CD4-positive, alpha-beta T cell (primary cell): ENCODE results near the gene WWOX. TPM values are rescaled to one million over a fixed set of nuclear protein-coding genes. Genes with fewer than 3 reads are reported as not detected.

Experiments used
- ATAC-seq: fragments of 200-7000 bp; cut with Tn5 transposase; one replicate; pipeline ENCODE4 v1.10.0; 2022; ENCODE audit warnings: mild to moderate bottlenecking; ENCODE audit not compliant: poor library complexity
- CTCF ChIA-PET: fragments of 350-600 bp; sonication (Branson Sonifier 250); formaldehyde crosslinking; loops from one replicate; lab custom pipeline; 2021; ENCODE audit warnings: antibody characterized with exemption, inconsistent platforms; lab: Charles Lee
- POLR2A ChIA-PET: fragments of 350-600 bp; sonication (Branson Sonifier 250); formaldehyde crosslinking; loops from one replicate; lab custom pipeline; 2021; ENCODE audit warnings: antibody characterized with exemption, inconsistent platforms; lab: Charles Lee
- DNase-seq, 14 experiments: peaks; one replicate each; pipeline ENCODE4 v3.0.0-alpha.2; 2013 to 2020; ENCODE audit warnings: mixed read lengths in 2 of 14
- H3K27ac ChIP-seq, 2 donors: one replicate each; pipeline versions ENCODE4 v1.5.1 to v1.7.0; 2013; ENCODE audit warnings: low read length in 2 of 2, low read depth in 1 of 2, mild to moderate bottlenecking in 1 of 2
- H3K27me3 ChIP-seq, 2 experiments: 1 replicate in 1 of 2; 2 replicates in 1 of 2; pipeline versions ENCODE4 v1.6.1 to v1.7.0; 2013; ENCODE audit warnings: low read length in 2 of 2, control low read depth in 1 of 2, mild to moderate bottlenecking in 1 of 2, moderate library complexity in 1 of 2; ENCODE audit not compliant: insufficient read depth in 2 of 2, control insufficient read depth in 1 of 2
- H3K36me3 ChIP-seq: one replicate; pipeline ENCODE4 v1.6.1; 2013; ENCODE audit warnings: low read length, control low read depth; ENCODE audit not compliant: insufficient read depth
- H3K4me1 ChIP-seq: one replicate; pipeline ENCODE4 v1.6.1; 2013; ENCODE audit warnings: low read length, control low read depth; ENCODE audit not compliant: insufficient read depth
- H3K4me3 ChIP-seq: one replicate; pipeline ENCODE4 v1.5.1; 2013; ENCODE audit warnings: mild to moderate bottlenecking, low read length, moderate library complexity
- H3K9me3 ChIP-seq, 2 experiments: 1 replicate in 1 of 2; 2 replicates in 1 of 2; pipeline versions ENCODE4 v1.6.1 to v1.7.0; 2013; ENCODE audit warnings: low read length in 2 of 2, mild to moderate bottlenecking in 2 of 2, control low read depth in 1 of 2, moderate library complexity in 1 of 2; ENCODE audit not compliant: control insufficient read depth in 1 of 2, insufficient read depth in 1 of 2
- H3K27ac Mint-ChIP-seq: one replicate; pipeline ENCODE4 v1.8.0; 2020; ENCODE audit warnings: mixed read lengths
- H3K27me3 Mint-ChIP-seq: one replicate; pipeline ENCODE4 v1.8.0; 2021; ENCODE audit warnings: mixed read lengths
- H3K36me3 Mint-ChIP-seq: one replicate; pipeline ENCODE4 v1.8.0; 2021; ENCODE audit warnings: low read depth, mixed read lengths
- H3K4me1 Mint-ChIP-seq: one replicate; pipeline ENCODE4 v1.8.0; 2021; ENCODE audit warnings: low read depth, mixed read lengths
- H3K4me3 Mint-ChIP-seq: one replicate; pipeline ENCODE4 v1.8.0; 2020; ENCODE audit warnings: mild to moderate bottlenecking, mixed read lengths
- H3K9me3 Mint-ChIP-seq: one replicate; pipeline ENCODE4 v1.8.0; 2020; ENCODE audit warnings: mixed read lengths
- intact Hi-C, 2 experiments: fragments of 100-400 bp; cut with DNase I in 1 of 2; cut with micrococcal nuclease in 1 of 2; formaldehyde crosslinking; loops; one replicate each; pipeline versions ENCODE4 v1.15.1 to v1.9.0; 2023 to 2025; cut with DNase I, micrococcal nuclease
- total RNA-seq, 174 experiments: library from RNA in 2 of 174; stranded (reverse) in 2 of 174; gene quantifications; one replicate each; pipeline ENCODE4 v1.2.3 and lab custom pipeline; 2021 to 2026
- TF ChIP-seq, protein P1 (sequence below): fragments of 200-600 bp; IDR thresholded peaks from one replicate; pipeline ENCODE4 v1.8.0; 2022; ENCODE audit warnings: antibody characterized with exemption, mild to moderate bottlenecking

WWOX gene
- total RNA-seq, 2 experiments from 2014 or later, result 19.3 to 21.7 TPM

DNA sequence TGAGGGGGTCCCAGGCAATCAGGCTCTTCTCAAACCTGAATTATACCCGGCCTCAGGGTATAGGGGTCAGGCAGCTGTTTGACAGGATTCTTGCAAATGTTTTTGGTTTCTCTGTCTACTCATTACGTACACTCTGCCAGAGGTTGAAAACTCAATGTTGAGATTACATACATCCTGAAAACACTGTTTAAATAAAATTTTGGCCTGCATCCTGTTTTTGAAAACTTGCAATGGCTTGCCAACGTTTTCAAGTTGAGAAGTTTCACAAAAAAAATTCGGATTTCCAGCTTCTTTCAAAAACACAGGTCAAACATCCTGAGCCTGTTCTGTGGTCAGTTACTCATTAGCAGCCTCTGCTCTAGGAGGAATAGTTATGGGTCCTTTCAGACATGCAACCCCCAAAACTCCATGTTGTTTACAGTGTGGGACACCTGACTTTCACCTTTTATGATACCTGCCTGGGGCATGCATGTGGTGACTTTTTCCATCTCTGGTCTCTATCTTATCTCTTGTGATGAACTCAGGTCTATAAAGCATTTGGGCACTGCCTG lies 577.8 kb downstream of the WWOX start:
- TF ChIP-seq, protein P1, sequence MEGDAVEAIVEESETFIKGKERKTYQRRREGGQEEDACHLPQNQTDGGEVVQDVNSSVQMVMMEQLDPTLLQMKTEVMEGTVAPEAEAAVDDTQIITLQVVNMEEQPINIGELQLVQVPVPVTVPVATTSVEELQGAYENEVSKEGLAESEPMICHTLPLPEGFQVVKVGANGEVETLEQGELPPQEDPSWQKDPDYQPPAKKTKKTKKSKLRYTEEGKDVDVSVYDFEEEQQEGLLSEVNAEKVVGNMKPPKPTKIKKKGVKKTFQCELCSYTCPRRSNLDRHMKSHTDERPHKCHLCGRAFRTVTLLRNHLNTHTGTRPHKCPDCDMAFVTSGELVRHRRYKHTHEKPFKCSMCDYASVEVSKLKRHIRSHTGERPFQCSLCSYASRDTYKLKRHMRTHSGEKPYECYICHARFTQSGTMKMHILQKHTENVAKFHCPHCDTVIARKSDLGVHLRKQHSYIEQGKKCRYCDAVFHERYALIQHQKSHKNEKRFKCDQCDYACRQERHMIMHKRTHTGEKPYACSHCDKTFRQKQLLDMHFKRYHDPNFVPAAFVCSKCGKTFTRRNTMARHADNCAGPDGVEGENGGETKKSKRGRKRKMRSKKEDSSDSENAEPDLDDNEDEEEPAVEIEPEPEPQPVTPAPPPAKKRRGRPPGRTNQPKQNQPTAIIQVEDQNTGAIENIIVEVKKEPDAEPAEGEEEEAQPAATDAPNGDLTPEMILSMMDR, result no peak
- Histone ChIP-seq H3K4me1 (no peaks in the 10 kb centered on the region), H3K4me3 (no peak overlapping the region), H3K27ac (no peak overlapping the region), H3K27me3 (no peaks in the 10 kb centered on the region), H3K9me3 (no peaks in the 10 kb centered on the region), H3K36me3 (no peaks in the 10 kb centered on the region)
- Mint-ChIP-seq H3K36me3 (no peaks in the 10 kb centered on the region), H3K27me3 (no peaks in the 10 kb centered on the region), H3K4me3 (no peak overlapping the region), H3K4me1 (no peaks in the 10 kb centered on the region), H3K27ac (no peak overlapping the region), H3K9me3 (no peaks in the 10 kb centered on the region)
- DNase-seq (no peak), ATAC-seq (no peak)
- intact Hi-C loops, result no loop called here
- ChIA-PET POLR2A (no interaction called here), CTCF (no interaction called here)

DNA sequence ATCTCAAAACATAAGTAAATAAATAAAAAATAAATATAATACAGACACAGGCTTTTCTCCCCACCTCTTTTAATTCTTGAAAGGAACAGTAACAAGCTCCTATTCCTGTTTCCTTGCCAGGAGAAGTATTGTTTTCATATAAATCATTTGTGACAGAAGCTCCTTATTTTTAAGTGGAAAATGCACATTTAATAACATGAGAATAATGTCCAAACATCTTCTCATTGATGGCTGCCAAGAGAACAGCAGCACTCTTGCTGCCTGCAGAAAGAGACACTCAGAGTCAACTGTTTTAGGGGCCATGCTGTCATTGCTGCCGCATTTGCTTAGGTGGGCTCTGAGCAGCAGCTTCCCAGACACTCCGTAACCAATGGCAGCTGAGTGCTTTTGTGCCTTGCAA lies 580.1 kb downstream of the WWOX start:
- H3K4me1 Mint-ChIP-seq, result no peaks in the 10 kb centered on the region
- Histone ChIP-seq H3K9me3 (no peaks in the 10 kb centered on the region), H3K36me3 (no peaks in the 10 kb centered on the region), H3K27me3 (no peaks in the 10 kb centered on the region), H3K27ac (no peak overlapping the region), H3K4me1 (no peaks in the 10 kb centered on the region), H3K4me3 (no peak overlapping the region)
- H3K27ac Mint-ChIP-seq, result no peak overlapping the region
- no peaks in the 10 kb centered on the region for H3K36me3 Mint-ChIP-seq
- no peak for ATAC-seq
- intact Hi-C loops, result no loop called here
- TF ChIP-seq, protein P1, result no peak
- H3K4me3 Mint-ChIP-seq, result no peak overlapping the region
- CTCF ChIA-PET, result no interaction called here
- no peaks in the 10 kb centered on the region for H3K27me3 Mint-ChIP-seq
- POLR2A ChIA-PET, result no interaction called here
- H3K9me3 Mint-ChIP-seq, result no peaks in the 10 kb centered on the region
- DNase-seq, result no peak

DNA sequence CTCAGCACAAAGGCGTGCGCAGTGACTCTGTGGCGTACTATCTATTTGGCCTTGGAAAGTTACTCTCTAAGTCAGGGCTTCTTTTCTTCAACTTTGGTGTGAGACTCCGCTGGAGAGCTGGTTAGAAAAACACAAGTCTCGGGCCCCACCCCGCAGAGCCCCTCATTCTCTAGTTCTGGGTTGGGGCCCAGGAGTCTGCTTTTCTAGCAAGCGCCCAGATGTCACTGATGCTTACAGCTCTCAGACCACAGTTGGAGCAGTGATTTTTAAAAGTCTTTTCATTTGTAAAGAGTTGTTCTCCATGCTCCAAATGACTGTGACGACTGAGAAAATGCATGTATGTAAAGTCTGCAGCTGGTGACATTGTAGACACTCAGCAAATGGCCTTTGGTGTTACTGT lies 582.3 kb downstream of the WWOX start:
- POLR2A ChIA-PET, result no interaction called here
- Mint-ChIP-seq H3K36me3 (no peaks in the 10 kb centered on the region), H3K27me3 (no peaks in the 10 kb centered on the region), H3K4me3 (no peak overlapping the region), H3K9me3 (no peaks in the 10 kb centered on the region), H3K27ac (no peak overlapping the region), H3K4me1 (no peaks in the 10 kb centered on the region)
- no peak overlapping the region for H3K27ac ChIP-seq
- no peaks in the 10 kb centered on the region for H3K36me3 ChIP-seq
- intact Hi-C loops, result no loop called here
- no peaks in the 10 kb centered on the region for H3K4me1 ChIP-seq
- no peak overlapping the region for H3K4me3 ChIP-seq
- H3K27me3 ChIP-seq, result no peaks in the 10 kb centered on the region
- TF ChIP-seq, protein P1, result no peak
- DNase-seq (no peak), ATAC-seq (no peak)
- H3K9me3 ChIP-seq, result no peaks in the 10 kb centered on the region
- CTCF ChIA-PET, result no interaction called here
